MG63 (cell line): ENCODE data around the gene PPP1R16B. TPM values are rescaled to one million over a fixed set of nuclear protein-coding genes. Genes with fewer than 3 reads are reported as not detected.

Experiments
- DNase-seq: peaks from one replicate; pipeline ENCODE4 v3.0.0-alpha.2; 2020
- H3K27me3 ChIP-seq: fragments of 250-450 bp; sonication (Bioruptor Pico); 2 replicates; pipeline ENCODE4 v1.5.1; 2020; ENCODE audit warnings: mild to moderate bottlenecking, moderate library complexity
- H3K36me3 ChIP-seq: fragments of 250-450 bp; sonication (Bioruptor Pico); 2 replicates; pipeline ENCODE4 v1.5.1; 2020; ENCODE audit warnings: mild to moderate bottlenecking, moderate library complexity
- H3K4me3 ChIP-seq: fragments of 250-450 bp; sonication (Bioruptor Pico); 2 replicates; pipeline ENCODE4 v1.5.1; 2020; ENCODE audit warnings: mild to moderate bottlenecking, moderate library complexity
- H3K9me3 ChIP-seq: fragments of 250-450 bp; sonication (Bioruptor Pico); 2 replicates; pipeline ENCODE4 v1.5.1; 2020; ENCODE audit warnings: mild to moderate bottlenecking, moderate library complexity
- total RNA-seq: library from RNA; depleted of rRNA; stranded (reverse); fragments of >200 nt; shearing (Covaris generic); gene quantifications from 2 replicates; pipeline ENCODE4 v1.2.3, GENCODE V29; 2014; ENCODE audit warnings: low replicate concordance; rRNA removed

The PPP1R16B gene
- total RNA-seq, 1 experiment from 2014 or later = not detected

- Histone ChIP-seq H3K9me3 (no peaks in the 10 kb centered on the region), H3K36me3 (peaks cover 34% of the 10 kb centered on the region), H3K4me3 (no peak overlapping the region), H3K27me3 (no peaks in the 10 kb centered on the region)
- no peak for DNase-seq
Measured at GRCh38 chr20:38968090-38968489, 162.6 kb downstream of the PPP1R16B start.

GRCh38 chr20:38969708-38970107 is 164.2 kb downstream of the PPP1R16B start:
- DNase-seq = no peak
- Histone ChIP-seq H3K27me3 (no peaks in the 10 kb centered on the region), H3K9me3 (no peaks in the 10 kb centered on the region), H3K4me3 (no peak overlapping the region), H3K36me3 (peaks cover 41% of the 10 kb centered on the region)

DNA sequence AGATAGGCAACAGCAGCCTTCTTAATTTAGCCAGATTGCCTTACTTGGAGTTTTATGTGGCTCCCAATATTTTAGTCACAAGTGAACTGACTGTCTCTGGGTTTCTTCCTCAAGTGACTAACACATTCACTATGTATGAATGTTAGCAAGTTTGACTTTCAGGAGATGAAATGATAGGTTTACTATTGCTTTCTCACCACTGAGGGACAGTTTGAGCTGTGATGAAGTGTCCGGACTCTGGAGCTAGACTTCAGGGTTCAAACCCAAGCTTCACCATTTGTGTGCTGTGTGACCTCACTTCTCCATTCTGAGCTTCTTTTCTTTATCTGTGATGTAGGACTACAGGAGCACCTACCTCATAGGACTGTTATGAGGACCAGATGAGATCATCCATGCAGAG is 164.8 kb downstream of the PPP1R16B start:
- no peak overlapping the region for H3K4me3 ChIP-seq
- no peak for DNase-seq
- H3K36me3 ChIP-seq = peaks cover 42% of the 10 kb centered on the region
- H3K9me3 ChIP-seq = no peaks in the 10 kb centered on the region
- H3K27me3 ChIP-seq = no peaks in the 10 kb centered on the region

Other genes starting within 250 kb of the PPP1R16B start
- not detected in 2 replicates for gene ADIG, start 224.5 kb upstream of the PPP1R16B start, total RNA-seq
- gene ARHGAP40, start 203.9 kb upstream of the PPP1R16B start, total RNA-seq = not detected in 2 replicates
- not detected in 2 replicates for gene SLC32A1, start 81.2 kb upstream of the PPP1R16B start, total RNA-seq
- 9.8 and 16.4 TPM in 2 replicates for gene ACTR5, start 57.2 kb upstream of the PPP1R16B start, total RNA-seq
- gene FAM83D, start 120.7 kb downstream of the PPP1R16B start, total RNA-seq = 71.5 and 73.9 TPM in 2 replicates
- 17.9 and 18.9 TPM in 2 replicates for gene DHX35, start 156.6 kb downstream of the PPP1R16B start, total RNA-seq